Liver (tissue), 9 donors: ENCODE measurements around the gene TEX9. TPM values are rescaled to one million over a fixed set of nuclear protein-coding genes. Genes with fewer than 3 reads are reported as not detected.

Experiments used
- DNase-seq: peaks from one replicate; pipeline ENCODE4 v3.0.0-alpha.2; 2017; ENCODE audit warnings: low spot score
- H3K27ac ChIP-seq, 2 donors: one replicate each; pipeline ENCODE4 v1.7.0; 2013; ENCODE audit warnings: inconsistent platforms in 2 of 2, low read length in 2 of 2, control low read depth in 1 of 2, low read depth in 1 of 2, mild to moderate bottlenecking in 1 of 2
- H3K27me3 ChIP-seq, 4 donors: one replicate each; pipeline versions ENCODE4 v1.6.1 to v1.7.0; 2013; ENCODE audit warnings: low read length in 3 of 4, inconsistent platforms in 1 of 4, mild to moderate bottlenecking in 1 of 4, moderate library complexity in 1 of 4; ENCODE audit not compliant: control insufficient read depth in 4 of 4, insufficient read depth in 4 of 4
- H3K36me3 ChIP-seq, 4 donors: one replicate each; pipeline versions ENCODE4 v1.6.1 to v1.7.0; 2013; ENCODE audit warnings: low read length in 3 of 4, mild to moderate bottlenecking in 3 of 4, low read depth in 1 of 4, moderate library complexity in 1 of 4; ENCODE audit not compliant: control insufficient read depth in 4 of 4, insufficient read depth in 3 of 4
- H3K4me1 ChIP-seq, 4 donors: one replicate each; pipeline versions ENCODE4 v1.6.1 to v1.7.0; 2013; ENCODE audit warnings: low read length in 3 of 4, mild to moderate bottlenecking in 3 of 4, moderate library complexity in 1 of 4; ENCODE audit not compliant: control insufficient read depth in 4 of 4, insufficient read depth in 4 of 4
- H3K4me3 ChIP-seq, 3 donors: one replicate each; pipeline versions ENCODE4 v1.6.1 to v1.7.0; 2013; ENCODE audit warnings: low read length in 3 of 3, control low read depth in 1 of 3, low read depth in 1 of 3, mild to moderate bottlenecking in 1 of 3
- H3K9ac ChIP-seq, 2 donors: one replicate each; pipeline ENCODE4 v1.7.0; 2013; ENCODE audit warnings: low read length in 2 of 2, mild to moderate bottlenecking in 2 of 2, moderate library complexity in 2 of 2, control low read depth in 1 of 2, low read depth in 1 of 2
- H3K9me3 ChIP-seq, 4 donors: one replicate each; pipeline versions ENCODE4 v1.6.1 to v1.7.0; 2013; ENCODE audit warnings: low read length in 3 of 4; ENCODE audit not compliant: control insufficient read depth in 4 of 4
- EGR1 ChIP-seq, 2 donors: IDR thresholded peaks; 2 replicates each; pipeline ENCODE4 v1.6.1; 2016 to 2018; ENCODE audit warnings: antibody characterized with exemption in 2 of 2, low read depth in 2 of 2
- FOXA1 ChIP-seq: IDR thresholded peaks from 2 replicates; pipeline ENCODE4 v1.6.1; 2016; ENCODE audit warnings: antibody characterized with exemption
- GABPA ChIP-seq, 2 donors: IDR thresholded peaks in 1 of 2; conservative IDR thresholded peaks in 1 of 2; 2 replicates each; pipeline ENCODE4 v1.6.1; 2016; ENCODE audit warnings: antibody characterized with exemption in 2 of 2, mild to moderate bottlenecking in 1 of 2, moderate library complexity in 1 of 2
- HNF4A ChIP-seq, 2 donors: conservative IDR thresholded peaks; 2 replicates each; pipeline ENCODE4 v1.6.1; 2016; ENCODE audit warnings: antibody characterized with exemption in 2 of 2, mild to moderate bottlenecking in 2 of 2
- HNF4G ChIP-seq: IDR thresholded peaks from 2 replicates; pipeline ENCODE4 v1.6.1; 2016; ENCODE audit warnings: antibody characterized with exemption
- JUND ChIP-seq, 2 donors: IDR thresholded peaks; 2 replicates each; pipeline ENCODE4 v1.6.1; 2016; ENCODE audit warnings: antibody characterized with exemption in 2 of 2
- NR2F2 ChIP-seq: IDR thresholded peaks from 2 replicates; pipeline ENCODE4 v1.6.1; 2016; ENCODE audit warnings: antibody characterized with exemption
- RAD21 ChIP-seq, 2 donors: IDR thresholded peaks; 2 replicates each; pipeline ENCODE4 v1.6.1; 2016; ENCODE audit warnings: antibody characterized with exemption in 2 of 2, mild to moderate bottlenecking in 2 of 2
- RXRA ChIP-seq, 2 donors: IDR thresholded peaks; 2 replicates each; pipeline ENCODE4 v1.6.1; 2017 to 2018; ENCODE audit warnings: antibody characterized with exemption in 2 of 2, mild to moderate bottlenecking in 1 of 2
- SP1 ChIP-seq: IDR thresholded peaks from 2 replicates; pipeline ENCODE4 v1.6.1; 2018; ENCODE audit warnings: antibody characterized with exemption, mild to moderate bottlenecking
- TAF1 ChIP-seq: conservative IDR thresholded peaks from 2 replicates; pipeline ENCODE4 v1.6.1; 2016; ENCODE audit warnings: antibody characterized with exemption, mild to moderate bottlenecking
- YY1 ChIP-seq: IDR thresholded peaks from 2 replicates; pipeline ENCODE4 v1.6.1; 2016; ENCODE audit warnings: antibody characterized with exemption, mild to moderate bottlenecking
- WGBS: extraction: QIAGEN DNeasy Blood & Tissue Kit; methylation state at CpG from one replicate; pipeline ENCODE4 v1.1.7; 2013; 5-methylcytosine and 5-hydroxymethylcytosine counted together
- polyA plus RNA-seq, 2 donors: library from polyadenylated mRNA; stranded (reverse) in 1 of 2; unstranded in 1 of 2; fragments of 200-250 nt in 1 of 2; fragments of >200 nt in 1 of 2; fragmentation: Nextera tagmentation in 1 of 2; extraction: Ambion mirVana in 1 of 2; gene quantifications; one replicate each; pipeline versions ENCODE4 v1.2.1 to v1.2.3, GENCODE V29; 2013 to 2015
- total RNA-seq, 2 donors: library from RNA; depleted of rRNA; stranded (reverse); fragments of >200 nt; gene quantifications; one replicate each; pipeline ENCODE4 v1.2.3, GENCODE V29; 2014
- TF ChIP-seq, protein P1 (sequence below): IDR thresholded peaks from 2 replicates; pipeline ENCODE4 v1.6.1; 2016; ENCODE audit warnings: antibody characterized with exemption
- TF ChIP-seq, protein P2 (sequence below): IDR thresholded peaks from 2 replicates; pipeline ENCODE4 v1.6.1; 2016; ENCODE audit warnings: antibody characterized with exemption
- TF ChIP-seq, protein P3 (sequence below): fragments of 150-350 bp; IDR thresholded peaks from 2 replicates; pipeline ENCODE4 v1.5.1; 2017; ENCODE audit warnings: improper control_type of control experiment, low read depth, low read length; ENCODE audit not compliant: missing input control
- TF ChIP-seq, protein P4 (sequence below): IDR thresholded peaks from 2 replicates; pipeline ENCODE4 v1.6.1; 2016; ENCODE audit warnings: antibody characterized with exemption
- TF ChIP-seq, protein P5 (sequence below): IDR thresholded peaks from 2 replicates; pipeline ENCODE4 v1.6.1; 2016; ENCODE audit warnings: antibody characterized with exemption, mild to moderate bottlenecking
- donor health status: healthy.
- donor health status: healthy.
- donor health status: healthy.
- donor health status: healthy.
- donor health status: healthy.

The TEX9 gene
- total and polyA plus RNA-seq, 4 donors = 0.48 to 1.4 (median 0.90) TPM

- Histone ChIP-seq H3K36me3 (no peaks in the 10 kb centered on the region), H3K9me3 (no peaks in the 10 kb centered on the region), H3K9ac (no peak overlapping the region), H3K4me1 (no peaks in the 10 kb centered on the region), H3K27ac (no peak overlapping the region), H3K4me3 (no peak overlapping the region), H3K27me3 (no peaks in the 10 kb centered on the region)
- 49% methylated on average over 1 of the region's 1 CpG for WGBS
- DNase-seq = no peak
- TF ChIP-seq, protein P1, sequence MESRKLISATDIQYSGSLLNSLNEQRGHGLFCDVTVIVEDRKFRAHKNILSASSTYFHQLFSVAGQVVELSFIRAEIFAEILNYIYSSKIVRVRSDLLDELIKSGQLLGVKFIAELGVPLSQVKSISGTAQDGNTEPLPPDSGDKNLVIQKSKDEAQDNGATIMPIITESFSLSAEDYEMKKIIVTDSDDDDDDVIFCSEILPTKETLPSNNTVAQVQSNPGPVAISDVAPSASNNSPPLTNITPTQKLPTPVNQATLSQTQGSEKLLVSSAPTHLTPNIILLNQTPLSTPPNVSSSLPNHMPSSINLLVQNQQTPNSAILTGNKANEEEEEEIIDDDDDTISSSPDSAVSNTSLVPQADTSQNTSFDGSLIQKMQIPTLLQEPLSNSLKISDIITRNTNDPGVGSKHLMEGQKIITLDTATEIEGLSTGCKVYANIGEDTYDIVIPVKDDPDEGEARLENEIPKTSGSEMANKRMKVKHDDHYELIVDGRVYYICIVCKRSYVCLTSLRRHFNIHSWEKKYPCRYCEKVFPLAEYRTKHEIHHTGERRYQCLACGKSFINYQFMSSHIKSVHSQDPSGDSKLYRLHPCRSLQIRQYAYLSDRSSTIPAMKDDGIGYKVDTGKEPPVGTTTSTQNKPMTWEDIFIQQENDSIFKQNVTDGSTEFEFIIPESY = no peak
- TF ChIP-seq SP1 = no peak
- no peak for TF ChIP-seq FOXA1
- TF ChIP-seq HNF4G = no peak
- no peak for TF ChIP-seq HNF4A (conservative IDR thresholded peaks at IDR 0.05)
- TF ChIP-seq, protein P2, sequence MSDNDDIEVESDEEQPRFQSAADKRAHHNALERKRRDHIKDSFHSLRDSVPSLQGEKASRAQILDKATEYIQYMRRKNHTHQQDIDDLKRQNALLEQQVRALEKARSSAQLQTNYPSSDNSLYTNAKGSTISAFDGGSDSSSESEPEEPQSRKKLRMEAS = no peak
- no peak for TF ChIP-seq TAF1
- no peak for TF ChIP-seq NR2F2
- TF ChIP-seq RXRA (IDR thresholded peaks at IDR 0.05) = no peak
- TF ChIP-seq GABPA (IDR thresholded peaks at IDR 0.05 in 1 of 2, conservative IDR thresholded peaks at IDR 0.05 in 1 of 2) = no peak
- TF ChIP-seq, protein P3, sequence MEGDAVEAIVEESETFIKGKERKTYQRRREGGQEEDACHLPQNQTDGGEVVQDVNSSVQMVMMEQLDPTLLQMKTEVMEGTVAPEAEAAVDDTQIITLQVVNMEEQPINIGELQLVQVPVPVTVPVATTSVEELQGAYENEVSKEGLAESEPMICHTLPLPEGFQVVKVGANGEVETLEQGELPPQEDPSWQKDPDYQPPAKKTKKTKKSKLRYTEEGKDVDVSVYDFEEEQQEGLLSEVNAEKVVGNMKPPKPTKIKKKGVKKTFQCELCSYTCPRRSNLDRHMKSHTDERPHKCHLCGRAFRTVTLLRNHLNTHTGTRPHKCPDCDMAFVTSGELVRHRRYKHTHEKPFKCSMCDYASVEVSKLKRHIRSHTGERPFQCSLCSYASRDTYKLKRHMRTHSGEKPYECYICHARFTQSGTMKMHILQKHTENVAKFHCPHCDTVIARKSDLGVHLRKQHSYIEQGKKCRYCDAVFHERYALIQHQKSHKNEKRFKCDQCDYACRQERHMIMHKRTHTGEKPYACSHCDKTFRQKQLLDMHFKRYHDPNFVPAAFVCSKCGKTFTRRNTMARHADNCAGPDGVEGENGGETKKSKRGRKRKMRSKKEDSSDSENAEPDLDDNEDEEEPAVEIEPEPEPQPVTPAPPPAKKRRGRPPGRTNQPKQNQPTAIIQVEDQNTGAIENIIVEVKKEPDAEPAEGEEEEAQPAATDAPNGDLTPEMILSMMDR = no peak
- no peak for TF ChIP-seq JUND (IDR thresholded peaks at IDR 0.05)
- no peak for TF ChIP-seq YY1
- TF ChIP-seq, protein P4, sequence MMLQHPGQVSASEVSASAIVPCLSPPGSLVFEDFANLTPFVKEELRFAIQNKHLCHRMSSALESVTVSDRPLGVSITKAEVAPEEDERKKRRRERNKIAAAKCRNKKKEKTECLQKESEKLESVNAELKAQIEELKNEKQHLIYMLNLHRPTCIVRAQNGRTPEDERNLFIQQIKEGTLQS = no peak
- TF ChIP-seq EGR1 (IDR thresholded peaks at IDR 0.05; ENCODE audit: low read depth in 2 of 2) = no peak
- no peak for TF ChIP-seq RAD21 (IDR thresholded peaks at IDR 0.05)
- TF ChIP-seq, protein P5, sequence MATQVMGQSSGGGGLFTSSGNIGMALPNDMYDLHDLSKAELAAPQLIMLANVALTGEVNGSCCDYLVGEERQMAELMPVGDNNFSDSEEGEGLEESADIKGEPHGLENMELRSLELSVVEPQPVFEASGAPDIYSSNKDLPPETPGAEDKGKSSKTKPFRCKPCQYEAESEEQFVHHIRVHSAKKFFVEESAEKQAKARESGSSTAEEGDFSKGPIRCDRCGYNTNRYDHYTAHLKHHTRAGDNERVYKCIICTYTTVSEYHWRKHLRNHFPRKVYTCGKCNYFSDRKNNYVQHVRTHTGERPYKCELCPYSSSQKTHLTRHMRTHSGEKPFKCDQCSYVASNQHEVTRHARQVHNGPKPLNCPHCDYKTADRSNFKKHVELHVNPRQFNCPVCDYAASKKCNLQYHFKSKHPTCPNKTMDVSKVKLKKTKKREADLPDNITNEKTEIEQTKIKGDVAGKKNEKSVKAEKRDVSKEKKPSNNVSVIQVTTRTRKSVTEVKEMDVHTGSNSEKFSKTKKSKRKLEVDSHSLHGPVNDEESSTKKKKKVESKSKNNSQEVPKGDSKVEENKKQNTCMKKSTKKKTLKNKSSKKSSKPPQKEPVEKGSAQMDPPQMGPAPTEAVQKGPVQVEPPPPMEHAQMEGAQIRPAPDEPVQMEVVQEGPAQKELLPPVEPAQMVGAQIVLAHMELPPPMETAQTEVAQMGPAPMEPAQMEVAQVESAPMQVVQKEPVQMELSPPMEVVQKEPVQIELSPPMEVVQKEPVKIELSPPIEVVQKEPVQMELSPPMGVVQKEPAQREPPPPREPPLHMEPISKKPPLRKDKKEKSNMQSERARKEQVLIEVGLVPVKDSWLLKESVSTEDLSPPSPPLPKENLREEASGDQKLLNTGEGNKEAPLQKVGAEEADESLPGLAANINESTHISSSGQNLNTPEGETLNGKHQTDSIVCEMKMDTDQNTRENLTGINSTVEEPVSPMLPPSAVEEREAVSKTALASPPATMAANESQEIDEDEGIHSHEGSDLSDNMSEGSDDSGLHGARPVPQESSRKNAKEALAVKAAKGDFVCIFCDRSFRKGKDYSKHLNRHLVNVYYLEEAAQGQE = no peak
These were observed 13.9 kb upstream of the TEX9 start for GRCh38 chr15:56351353-56351752.
